ENCODE results near the gene ZNG1C.
"Not testable (repeated sequence)": the region's sequence is repeated elsewhere in the genome, so short reads cannot be mapped to it uniquely, and the experiment has no call there.

DNA sequence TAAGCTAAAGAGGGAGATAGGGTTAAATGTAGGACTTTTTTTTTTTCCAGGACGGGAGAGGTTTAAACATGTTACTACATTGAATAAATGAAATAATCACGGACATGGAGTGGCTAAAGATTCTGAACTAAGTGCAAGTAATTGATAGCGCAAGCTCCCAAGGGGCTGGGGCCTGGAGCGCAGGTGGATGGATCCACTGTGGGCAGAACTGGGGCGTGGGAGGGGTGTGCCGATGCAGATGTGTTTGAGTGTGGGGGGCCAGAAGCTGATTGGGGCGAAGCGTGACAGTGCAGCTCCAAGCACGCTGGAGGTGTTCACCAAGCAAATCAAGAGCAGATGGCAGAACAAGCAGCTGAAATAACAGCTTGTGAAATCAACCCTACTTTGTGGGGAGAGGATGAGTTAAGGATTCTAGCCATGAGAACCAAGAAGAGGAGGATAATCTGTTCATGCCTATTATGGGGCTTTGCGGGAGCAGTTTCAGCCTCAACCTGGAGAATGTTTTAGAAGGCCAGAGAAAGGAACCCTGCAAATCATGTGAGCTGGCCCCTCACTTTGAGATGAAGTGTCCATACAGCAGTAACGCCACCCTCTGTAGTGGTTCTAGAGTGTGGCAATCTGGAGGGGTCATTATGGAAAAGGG lies 88.9 kb downstream of the ZNG1C start:
- TF ChIP-seq, protein P1, sequence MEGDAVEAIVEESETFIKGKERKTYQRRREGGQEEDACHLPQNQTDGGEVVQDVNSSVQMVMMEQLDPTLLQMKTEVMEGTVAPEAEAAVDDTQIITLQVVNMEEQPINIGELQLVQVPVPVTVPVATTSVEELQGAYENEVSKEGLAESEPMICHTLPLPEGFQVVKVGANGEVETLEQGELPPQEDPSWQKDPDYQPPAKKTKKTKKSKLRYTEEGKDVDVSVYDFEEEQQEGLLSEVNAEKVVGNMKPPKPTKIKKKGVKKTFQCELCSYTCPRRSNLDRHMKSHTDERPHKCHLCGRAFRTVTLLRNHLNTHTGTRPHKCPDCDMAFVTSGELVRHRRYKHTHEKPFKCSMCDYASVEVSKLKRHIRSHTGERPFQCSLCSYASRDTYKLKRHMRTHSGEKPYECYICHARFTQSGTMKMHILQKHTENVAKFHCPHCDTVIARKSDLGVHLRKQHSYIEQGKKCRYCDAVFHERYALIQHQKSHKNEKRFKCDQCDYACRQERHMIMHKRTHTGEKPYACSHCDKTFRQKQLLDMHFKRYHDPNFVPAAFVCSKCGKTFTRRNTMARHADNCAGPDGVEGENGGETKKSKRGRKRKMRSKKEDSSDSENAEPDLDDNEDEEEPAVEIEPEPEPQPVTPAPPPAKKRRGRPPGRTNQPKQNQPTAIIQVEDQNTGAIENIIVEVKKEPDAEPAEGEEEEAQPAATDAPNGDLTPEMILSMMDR (IDR thresholded peaks at IDR 0.05; ENCODE audit: insufficient read depth, low read length): not testable (repeated sequence)
- TF ChIP-seq POLR2AphosphoS5 (IDR thresholded peaks at IDR 0.05; ENCODE audit: low read depth); SPI1 (IDR thresholded peaks at IDR 0.05; ENCODE audit: borderline replicate concordance, low read depth): not testable (repeated sequence)
- TF ChIP-seq, protein P2, sequence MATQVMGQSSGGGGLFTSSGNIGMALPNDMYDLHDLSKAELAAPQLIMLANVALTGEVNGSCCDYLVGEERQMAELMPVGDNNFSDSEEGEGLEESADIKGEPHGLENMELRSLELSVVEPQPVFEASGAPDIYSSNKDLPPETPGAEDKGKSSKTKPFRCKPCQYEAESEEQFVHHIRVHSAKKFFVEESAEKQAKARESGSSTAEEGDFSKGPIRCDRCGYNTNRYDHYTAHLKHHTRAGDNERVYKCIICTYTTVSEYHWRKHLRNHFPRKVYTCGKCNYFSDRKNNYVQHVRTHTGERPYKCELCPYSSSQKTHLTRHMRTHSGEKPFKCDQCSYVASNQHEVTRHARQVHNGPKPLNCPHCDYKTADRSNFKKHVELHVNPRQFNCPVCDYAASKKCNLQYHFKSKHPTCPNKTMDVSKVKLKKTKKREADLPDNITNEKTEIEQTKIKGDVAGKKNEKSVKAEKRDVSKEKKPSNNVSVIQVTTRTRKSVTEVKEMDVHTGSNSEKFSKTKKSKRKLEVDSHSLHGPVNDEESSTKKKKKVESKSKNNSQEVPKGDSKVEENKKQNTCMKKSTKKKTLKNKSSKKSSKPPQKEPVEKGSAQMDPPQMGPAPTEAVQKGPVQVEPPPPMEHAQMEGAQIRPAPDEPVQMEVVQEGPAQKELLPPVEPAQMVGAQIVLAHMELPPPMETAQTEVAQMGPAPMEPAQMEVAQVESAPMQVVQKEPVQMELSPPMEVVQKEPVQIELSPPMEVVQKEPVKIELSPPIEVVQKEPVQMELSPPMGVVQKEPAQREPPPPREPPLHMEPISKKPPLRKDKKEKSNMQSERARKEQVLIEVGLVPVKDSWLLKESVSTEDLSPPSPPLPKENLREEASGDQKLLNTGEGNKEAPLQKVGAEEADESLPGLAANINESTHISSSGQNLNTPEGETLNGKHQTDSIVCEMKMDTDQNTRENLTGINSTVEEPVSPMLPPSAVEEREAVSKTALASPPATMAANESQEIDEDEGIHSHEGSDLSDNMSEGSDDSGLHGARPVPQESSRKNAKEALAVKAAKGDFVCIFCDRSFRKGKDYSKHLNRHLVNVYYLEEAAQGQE (IDR thresholded peaks at IDR 0.05; ENCODE audit: insufficient replicate concordance, low read depth): not testable (repeated sequence)

Measured in HL-60 (cell line).